ENCODE data around the gene RALGAPA2. TPM values are rescaled to one million over a fixed set of nuclear protein-coding genes. Genes with fewer than 3 reads are reported as not detected.

Gene RALGAPA2
- polyA plus RNA-seq, 1 donor from 2014 or later, result 21.8 TPM

DNA sequence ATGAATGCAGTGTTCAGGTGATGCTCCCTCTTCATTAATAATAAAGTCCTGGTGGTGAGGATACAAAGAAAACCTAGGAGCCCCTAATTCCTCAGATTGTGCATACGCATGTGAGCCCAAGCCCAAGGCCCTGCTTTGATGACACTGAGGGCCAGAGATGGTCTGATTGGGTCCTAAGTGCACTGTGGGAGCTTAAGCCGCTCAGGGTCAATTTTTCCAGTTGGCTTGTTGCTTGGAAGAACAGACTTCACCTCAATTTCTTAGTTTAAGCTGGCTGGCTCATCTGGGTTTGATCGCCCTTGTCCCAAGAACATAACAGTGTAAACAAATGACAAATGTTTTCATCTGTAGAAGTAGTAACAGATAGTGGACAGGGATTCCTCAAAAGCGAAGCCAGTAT is 303.1 kb downstream of the RALGAPA2 start:
- no peaks in the 10 kb centered on the region for H4K20me1 ChIP-seq (ENCODE audit: insufficient read depth)
- no peaks in the 10 kb centered on the region for H3K27me3 ChIP-seq (ENCODE audit: insufficient read depth, low read depth, low read length)
- H3F3A ChIP-seq (ENCODE audit: insufficient read depth, low read length, poor library complexity, severe bottlenecking), result peaks cover 6% of the 10 kb centered on the region
- no peaks in the 10 kb centered on the region for H3K9me3 ChIP-seq (ENCODE audit: low read length)
- no peak overlapping the region for H3K9ac ChIP-seq (ENCODE audit: low read length)
- TF ChIP-seq POLR2AphosphoS5 (IDR thresholded peaks at IDR 0.05) (no peak), MXI1 (conservative IDR thresholded peaks at IDR 0.05; ENCODE audit: poor library complexity, severe bottlenecking) (no peak), EZH2 (IDR thresholded peaks at IDR 0.05; ENCODE audit: borderline replicate concordance, insufficient read depth, low read length, poor library complexity, severe bottlenecking) (no peak), EP300 (conservative IDR thresholded peaks at IDR 0.05; ENCODE audit: poor library complexity, severe bottlenecking) (no peak), REST (IDR thresholded peaks at IDR 0.05; ENCODE audit: borderline replicate concordance) (no peak), RAD21 (conservative IDR thresholded peaks at IDR 0.05) (no peak)
- TF ChIP-seq, protein P1, sequence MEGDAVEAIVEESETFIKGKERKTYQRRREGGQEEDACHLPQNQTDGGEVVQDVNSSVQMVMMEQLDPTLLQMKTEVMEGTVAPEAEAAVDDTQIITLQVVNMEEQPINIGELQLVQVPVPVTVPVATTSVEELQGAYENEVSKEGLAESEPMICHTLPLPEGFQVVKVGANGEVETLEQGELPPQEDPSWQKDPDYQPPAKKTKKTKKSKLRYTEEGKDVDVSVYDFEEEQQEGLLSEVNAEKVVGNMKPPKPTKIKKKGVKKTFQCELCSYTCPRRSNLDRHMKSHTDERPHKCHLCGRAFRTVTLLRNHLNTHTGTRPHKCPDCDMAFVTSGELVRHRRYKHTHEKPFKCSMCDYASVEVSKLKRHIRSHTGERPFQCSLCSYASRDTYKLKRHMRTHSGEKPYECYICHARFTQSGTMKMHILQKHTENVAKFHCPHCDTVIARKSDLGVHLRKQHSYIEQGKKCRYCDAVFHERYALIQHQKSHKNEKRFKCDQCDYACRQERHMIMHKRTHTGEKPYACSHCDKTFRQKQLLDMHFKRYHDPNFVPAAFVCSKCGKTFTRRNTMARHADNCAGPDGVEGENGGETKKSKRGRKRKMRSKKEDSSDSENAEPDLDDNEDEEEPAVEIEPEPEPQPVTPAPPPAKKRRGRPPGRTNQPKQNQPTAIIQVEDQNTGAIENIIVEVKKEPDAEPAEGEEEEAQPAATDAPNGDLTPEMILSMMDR (IDR thresholded peaks at IDR 0.05; ENCODE audit: poor library complexity, severe bottlenecking), result no peak
- no peak overlapping the region for H2AFZ ChIP-seq (ENCODE audit: low read depth, low read length)
- H3K79me2 ChIP-seq (replicated peaks; ENCODE audit: insufficient read depth, low read length), result no peaks in the 10 kb centered on the region
- H3K4me3 ChIP-seq (ENCODE audit: low read length), result no peak overlapping the region
- no peaks in the 10 kb centered on the region for H3K9me2 ChIP-seq (ENCODE audit: insufficient read depth, low read length)
- H3K36me3 ChIP-seq (ENCODE audit: insufficient read depth, low read length), result no peaks in the 10 kb centered on the region
- no peak overlapping the region for H3K27ac ChIP-seq (ENCODE audit: low read length)
- H3K4me2 ChIP-seq (ENCODE audit: low read length), result no peak overlapping the region

DNA sequence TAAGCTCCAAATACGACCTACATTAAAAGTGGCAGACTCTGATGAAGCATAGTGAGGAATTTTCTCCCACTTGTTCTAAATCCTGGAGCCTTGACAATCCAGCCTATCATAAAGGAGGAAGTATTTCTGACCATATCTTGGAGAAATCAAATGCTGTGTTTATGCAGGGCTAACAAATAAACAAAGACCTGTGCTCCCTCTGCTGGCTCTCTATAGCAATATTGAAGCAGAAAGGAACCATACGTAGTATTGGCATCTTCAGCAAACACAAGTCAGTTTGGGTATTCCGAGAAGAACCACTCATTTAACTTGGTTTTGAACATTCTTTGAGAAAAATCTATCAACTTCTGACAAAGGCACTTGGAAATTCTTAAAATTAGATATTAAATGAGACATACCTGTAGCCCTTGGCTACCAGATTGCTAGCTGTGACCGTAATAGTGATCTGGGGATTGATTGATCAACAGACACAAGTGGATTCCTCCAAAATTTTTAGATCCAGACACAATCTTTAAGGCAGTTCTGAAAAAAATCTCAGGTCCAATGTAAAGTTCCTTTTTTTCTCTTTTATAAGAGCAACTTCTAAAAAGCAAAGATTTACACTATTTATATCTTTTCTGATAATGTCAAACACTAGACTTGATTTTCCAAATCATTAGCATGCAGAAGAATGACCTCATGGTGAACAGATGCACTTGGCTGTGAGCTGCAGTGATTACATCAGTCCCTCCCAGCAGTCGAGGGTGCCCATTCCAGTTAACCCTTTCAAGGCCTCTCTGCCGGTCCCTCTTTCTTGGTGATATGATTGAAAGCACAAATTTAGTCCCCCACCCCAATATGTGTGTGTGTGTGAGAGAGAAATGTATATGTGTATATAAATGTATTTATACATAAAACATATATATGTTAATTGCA is 304.3 kb downstream of the RALGAPA2 start:
- Histone ChIP-seq H3K4me3 (ENCODE audit: low read length) (no peak overlapping the region), H3K9ac (ENCODE audit: low read length) (no peak overlapping the region), H3K27ac (ENCODE audit: low read length) (no peak overlapping the region)

More for the DNA sequence above, 304.3 kb downstream of the RALGAPA2 start:
- Histone ChIP-seq H3K36me3 (ENCODE audit: insufficient read depth, low read length) (no peaks in the 10 kb centered on the region), H3K9me3 (ENCODE audit: low read length) (no peaks in the 10 kb centered on the region), H3K27me3 (ENCODE audit: insufficient read depth, low read depth, low read length) (no peaks in the 10 kb centered on the region), H3K79me2 (replicated peaks; ENCODE audit: insufficient read depth, low read length) (no peaks in the 10 kb centered on the region), H3F3A (ENCODE audit: insufficient read depth, low read length, poor library complexity, severe bottlenecking) (peaks cover 3% of the 10 kb centered on the region), H3K4me2 (ENCODE audit: low read length) (no peak overlapping the region), H4K20me1 (ENCODE audit: insufficient read depth) (no peaks in the 10 kb centered on the region), H2AFZ (ENCODE audit: low read depth, low read length) (no peak overlapping the region), H3K9me2 (ENCODE audit: insufficient read depth, low read length) (no peaks in the 10 kb centered on the region)
- peak; percentile 66 for TF ChIP-seq RAD21 (conservative IDR thresholded peaks at IDR 0.05)
- TF ChIP-seq SMC3 (conservative IDR thresholded peaks at IDR 0.05; ENCODE audit: poor library complexity), result peak; percentile 70
- TF ChIP-seq, protein P1 (IDR thresholded peaks at IDR 0.05; ENCODE audit: poor library complexity, severe bottlenecking), result peak; percentile 69
- TF ChIP-seq REST (IDR thresholded peaks at IDR 0.05; ENCODE audit: borderline replicate concordance), result no peak

Measured in neural cell (in vitro differentiated cells).